HG02759 (cell line): Measurements from ENCODE around the gene KCNK7.
A peak's percentile ranks its signal among the peaks of the same experiment; 100 is the strongest.

ENCODE experiments used
- ATAC-seq: cut with Tn5 transposase; IDR thresholded peaks from one replicate; pipeline ENCODE4 v1.9.1; 2021; ENCODE audit warnings: mild to moderate bottlenecking, moderate library complexity; ENCODE audit not compliant: unreplicated experiment

KCNK7 gene

GRCh38 chr11:65589444-65590239, 6.0 kb downstream of the KCNK7 start:
- no peak for ATAC-seq

DNA sequence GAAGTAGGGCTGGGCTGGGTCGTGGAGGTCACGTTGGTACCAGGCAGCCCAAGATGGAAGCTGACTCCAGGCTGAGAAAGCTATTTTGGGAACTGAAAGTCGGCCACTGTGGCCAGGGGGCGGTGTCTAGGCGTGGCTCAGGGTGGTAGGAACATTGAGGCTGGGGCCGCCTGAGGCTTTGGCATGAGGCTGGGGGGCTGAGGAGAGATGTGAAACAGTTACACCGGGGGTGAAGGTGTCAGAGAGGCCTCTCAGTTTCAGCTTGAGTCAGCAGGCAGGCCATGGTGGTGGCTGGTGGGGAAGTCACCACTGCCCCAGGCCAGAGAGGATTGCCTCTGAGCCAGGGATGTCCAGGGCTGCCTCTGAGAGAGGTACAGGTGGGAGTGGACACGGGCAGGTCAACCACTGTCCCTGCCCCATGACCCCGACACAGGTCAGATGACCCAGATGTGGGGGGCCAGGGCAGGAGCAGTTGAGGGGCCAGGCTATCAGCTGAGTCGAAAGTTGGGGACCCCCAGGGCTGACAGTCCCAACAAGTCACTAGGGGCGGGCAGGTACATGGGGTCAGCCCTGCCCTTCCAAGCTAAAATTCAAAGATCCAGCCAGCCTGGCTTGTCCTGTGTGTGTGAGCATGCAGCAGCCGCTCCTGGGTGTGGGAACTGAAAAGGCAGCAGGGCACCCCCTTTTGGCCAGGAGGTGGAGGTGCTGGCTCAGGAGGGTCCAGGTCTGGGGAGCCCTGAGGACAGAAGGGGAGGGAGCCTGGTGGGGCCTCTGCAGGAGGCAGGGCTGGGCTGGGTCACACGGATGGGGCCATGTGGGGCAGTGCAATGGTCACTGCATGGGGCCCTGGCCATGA, 7.2 kb downstream of the KCNK7 start:
- ATAC-seq = peak; percentile 78

DNA sequence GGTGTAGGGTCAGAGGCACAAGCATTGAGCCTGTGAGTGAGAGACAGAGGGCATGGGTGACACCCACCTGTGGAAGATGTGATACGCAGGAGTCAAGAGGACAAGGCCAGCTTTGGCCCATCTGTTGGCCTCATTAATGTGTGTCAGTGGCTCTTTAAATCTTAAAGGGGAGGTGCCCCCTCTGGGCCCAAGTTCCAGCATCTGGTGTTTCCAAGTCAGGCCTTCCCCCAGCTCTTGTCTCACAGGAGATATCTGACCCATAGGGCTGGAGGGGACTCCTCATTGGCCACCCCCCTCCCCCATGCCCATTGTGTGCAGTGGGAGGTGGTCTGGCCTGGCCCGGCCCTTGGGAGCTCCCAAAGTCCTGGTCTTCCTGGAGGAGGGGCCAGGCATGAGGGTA, 8.9 kb downstream of the KCNK7 start:
- no peak for ATAC-seq

DNA sequence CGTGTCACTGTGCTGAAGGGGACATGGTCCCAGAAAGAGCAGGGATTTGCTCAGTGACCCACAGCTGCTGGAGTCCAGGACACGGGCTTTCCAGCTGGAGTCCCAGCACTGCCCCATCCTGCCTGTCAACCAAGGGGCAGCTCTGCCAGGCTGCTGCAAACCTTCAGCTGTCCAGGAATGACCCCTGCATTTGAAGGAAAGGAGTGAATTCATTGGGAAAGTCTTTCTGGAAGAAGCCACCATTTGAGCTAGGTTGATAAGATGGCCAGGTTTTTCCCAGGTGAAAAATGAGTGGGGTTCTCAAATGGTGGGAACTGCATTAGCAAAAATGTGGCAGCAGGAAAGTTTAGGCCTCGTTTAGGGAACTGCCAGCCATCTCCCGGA, 9.4 kb downstream of the KCNK7 start:
- ATAC-seq = no peak

GRCh38 chr11:65585396-65586246, 10.0 kb downstream of the KCNK7 start:
- no peak for ATAC-seq

DNA sequence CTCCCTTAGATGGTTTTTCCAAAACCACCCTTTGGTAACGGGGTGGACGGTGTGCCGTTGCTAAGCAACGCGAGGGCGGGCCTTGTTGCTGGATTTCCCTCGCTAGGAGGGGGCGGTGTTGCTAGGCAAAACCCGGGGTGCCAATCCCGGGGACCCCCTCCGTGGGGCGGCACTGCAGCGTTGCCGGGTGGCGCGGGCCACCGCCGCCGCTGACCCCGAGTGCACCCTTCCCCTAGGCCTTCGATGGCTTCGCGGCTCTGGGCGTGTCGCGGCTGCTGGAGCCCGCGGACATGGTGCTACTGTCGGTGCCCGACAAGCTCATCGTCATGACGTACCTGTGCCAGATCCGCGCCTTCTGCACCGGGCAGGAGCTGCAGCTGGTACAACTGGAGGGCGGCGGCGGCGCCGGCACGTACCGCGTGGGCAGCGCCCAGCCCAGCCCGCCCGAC, 10.9 kb downstream of the KCNK7 start:
- no peak for ATAC-seq

DNA sequence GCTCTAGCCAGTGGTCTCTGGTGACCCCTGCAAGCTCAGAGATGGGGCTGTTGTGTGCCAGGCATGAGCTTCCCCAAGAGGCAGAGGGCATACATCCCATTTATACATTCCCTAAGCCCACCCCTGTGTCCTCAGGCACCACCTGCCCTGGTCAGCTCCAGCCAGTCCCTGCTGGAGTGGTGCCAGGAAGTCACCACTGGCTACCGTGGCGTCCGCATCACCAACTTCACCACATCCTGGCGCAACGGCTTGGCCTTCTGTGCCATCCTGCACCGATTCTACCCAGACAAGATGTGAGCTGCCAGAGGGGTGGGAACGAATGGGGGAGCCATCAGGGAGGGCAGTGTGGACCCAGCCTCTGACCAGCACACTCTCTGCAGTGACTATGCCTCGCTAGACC, 11.5 kb downstream of the KCNK7 start:
- no peak for ATAC-seq

DNA sequence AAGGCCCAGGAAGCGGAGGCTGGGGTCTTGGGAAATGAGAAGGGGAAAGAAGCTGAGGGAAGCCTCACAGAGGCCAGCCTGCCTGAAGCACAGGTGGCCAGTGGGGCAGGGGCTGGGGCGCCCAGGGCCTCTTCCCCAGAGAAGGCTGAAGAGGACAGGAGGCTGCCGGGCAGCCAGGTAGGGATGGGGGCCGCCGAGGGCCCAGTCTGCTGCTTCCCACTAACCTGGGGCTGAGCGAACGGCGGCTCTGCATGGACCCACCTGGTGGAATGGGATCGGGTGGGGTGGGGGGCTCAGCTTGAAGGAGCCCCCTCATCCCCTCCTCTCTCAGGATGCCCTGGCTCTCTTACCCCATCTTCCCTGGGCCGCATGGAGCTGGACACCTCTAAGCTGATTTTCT, 12.0 kb downstream of the KCNK7 start:
- ATAC-seq = no peak

GRCh38 chr11:65581928-65582327, 13.7 kb downstream of the KCNK7 start:
- no peak for ATAC-seq

GRCh38 chr11:65580756-65581155, 14.8 kb downstream of the KCNK7 start:
- ATAC-seq = no peak

DNA sequence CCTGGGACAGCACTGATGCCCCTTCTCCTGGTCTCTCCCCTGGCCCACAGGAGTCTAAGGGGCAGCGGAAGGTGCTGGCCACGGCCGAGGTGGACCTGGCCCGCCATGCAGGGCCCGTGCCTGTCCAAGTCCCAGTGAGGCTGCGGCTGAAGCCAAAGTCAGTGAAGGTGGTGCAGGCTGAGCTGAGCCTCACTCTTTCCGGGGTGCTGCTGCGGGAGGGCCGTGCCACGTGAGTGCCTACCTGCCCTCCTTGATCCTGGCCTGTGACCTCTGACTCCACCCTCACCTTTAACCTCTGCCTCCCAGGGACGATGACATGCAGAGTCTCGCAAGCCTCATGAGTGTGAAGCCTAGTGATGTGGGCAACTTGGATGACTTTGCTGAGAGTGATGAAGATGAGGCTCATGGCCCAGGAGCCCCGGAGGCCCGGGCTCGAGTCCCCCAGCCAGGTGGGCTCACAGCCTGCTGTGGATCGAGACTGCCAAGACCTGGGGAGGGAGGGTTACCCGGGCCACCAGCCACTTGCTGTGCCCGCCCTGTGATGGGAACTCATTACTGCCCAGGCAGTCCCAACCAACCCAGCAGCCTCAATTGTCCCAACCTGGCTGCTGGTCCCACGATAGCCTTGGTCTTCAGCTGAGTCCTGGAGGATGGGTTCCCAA, 15.4 kb downstream of the KCNK7 start:
- no peak for ATAC-seq

- ATAC-seq = no peak
These were observed 16.3 kb downstream of the KCNK7 start for GRCh38 chr11:65579291-65579690.

- no peak for ATAC-seq
These were observed 16.9 kb downstream of the KCNK7 start for GRCh38 chr11:65578667-65579066.

GRCh38 chr11:65578134-65578533, 17.5 kb downstream of the KCNK7 start:
- no peak for ATAC-seq

DNA sequence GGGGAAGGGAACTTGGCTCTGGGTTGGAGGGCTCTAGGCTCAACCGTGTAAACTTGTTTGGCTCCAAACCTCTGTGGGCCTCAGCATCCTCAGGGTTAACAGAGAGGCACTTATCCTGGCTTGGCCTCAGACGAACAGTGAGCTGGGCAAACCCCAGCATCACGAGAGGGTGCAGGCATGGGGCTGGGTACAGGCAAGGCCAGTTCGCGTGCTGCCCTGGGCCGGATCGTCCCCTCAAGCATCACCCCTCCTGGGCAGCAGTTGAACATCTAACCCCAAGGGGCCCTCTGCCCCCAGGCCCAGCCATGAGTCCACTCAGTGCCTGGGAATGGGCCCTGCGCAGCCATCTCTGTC, 17.9 kb downstream of the KCNK7 start:
- ATAC-seq = no peak

GRCh38 chr11:65576867-65577755, 18.5 kb downstream of the KCNK7 start:
- no peak for ATAC-seq

DNA sequence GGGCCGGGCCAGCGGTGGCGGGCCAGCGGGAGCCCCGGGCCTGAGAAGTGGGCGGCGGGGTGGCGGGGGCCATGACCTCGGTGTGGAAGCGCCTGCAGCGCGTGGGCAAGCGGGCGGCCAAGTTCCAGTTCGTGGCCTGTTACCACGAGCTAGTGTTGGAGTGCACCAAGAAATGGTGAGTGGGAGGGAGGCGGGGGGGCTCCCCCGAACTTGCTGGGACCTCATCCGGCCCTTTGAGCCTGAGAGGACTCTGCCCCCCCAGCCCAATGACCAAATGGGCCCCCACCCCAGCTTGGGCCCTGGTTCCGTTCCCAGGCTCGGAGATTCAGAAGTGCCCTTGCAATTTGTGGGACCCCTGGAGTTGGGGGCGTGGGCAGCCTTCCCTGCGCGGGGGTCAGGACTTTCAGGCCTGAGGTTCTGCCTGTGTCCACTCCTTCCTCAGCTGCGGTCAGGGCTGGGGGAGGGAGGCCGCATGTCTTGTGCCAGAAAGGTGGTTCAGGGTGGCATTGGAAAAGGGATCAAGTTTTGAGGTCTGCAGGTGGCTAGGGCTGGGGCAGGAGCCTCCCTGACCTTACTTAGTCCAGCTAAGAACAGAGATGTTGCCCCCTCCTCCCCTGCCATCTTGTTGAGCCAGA, 19.3 kb downstream of the KCNK7 start:
- ATAC-seq = no peak

- no peak for ATAC-seq
These were observed 19.9 kb downstream of the KCNK7 start, which contains the start of gene EHBP1L1 for GRCh38 chr11:65575568-65576231. TSS of gene EHBP1L1 (plus strand) at chr11:65576053. CDS start at chr11:65576303, 250 bp downstream.
